ENCODE results near the gene NOX3.

DNA sequence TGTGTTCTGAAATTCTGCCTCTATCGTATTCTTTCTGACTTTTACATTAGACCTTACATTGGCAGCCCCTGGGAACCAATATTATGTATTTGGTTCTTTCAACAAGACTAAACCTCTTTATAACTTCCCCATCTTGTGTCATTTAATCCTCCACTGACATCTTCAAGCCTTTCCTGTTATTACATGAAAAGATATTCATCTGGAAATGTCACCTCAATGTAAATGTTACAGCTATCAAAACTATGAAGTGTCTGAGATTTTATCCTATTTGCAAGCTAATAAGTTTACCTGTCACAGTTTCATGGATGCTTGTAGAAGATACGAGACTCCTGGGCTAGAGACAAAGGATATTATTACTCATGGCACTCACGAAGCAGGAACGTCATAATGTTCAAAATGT is 43.9 kb upstream of the NOX3 start:
- TF ChIP-seq POLR2A (IDR thresholded peaks at IDR 0.05) = no peak
- TF ChIP-seq, protein P1, sequence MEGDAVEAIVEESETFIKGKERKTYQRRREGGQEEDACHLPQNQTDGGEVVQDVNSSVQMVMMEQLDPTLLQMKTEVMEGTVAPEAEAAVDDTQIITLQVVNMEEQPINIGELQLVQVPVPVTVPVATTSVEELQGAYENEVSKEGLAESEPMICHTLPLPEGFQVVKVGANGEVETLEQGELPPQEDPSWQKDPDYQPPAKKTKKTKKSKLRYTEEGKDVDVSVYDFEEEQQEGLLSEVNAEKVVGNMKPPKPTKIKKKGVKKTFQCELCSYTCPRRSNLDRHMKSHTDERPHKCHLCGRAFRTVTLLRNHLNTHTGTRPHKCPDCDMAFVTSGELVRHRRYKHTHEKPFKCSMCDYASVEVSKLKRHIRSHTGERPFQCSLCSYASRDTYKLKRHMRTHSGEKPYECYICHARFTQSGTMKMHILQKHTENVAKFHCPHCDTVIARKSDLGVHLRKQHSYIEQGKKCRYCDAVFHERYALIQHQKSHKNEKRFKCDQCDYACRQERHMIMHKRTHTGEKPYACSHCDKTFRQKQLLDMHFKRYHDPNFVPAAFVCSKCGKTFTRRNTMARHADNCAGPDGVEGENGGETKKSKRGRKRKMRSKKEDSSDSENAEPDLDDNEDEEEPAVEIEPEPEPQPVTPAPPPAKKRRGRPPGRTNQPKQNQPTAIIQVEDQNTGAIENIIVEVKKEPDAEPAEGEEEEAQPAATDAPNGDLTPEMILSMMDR (IDR thresholded peaks at IDR 0.05) = no peak
